GM21447 (cell line): ENCODE data around the gene C2orf92.
A peak's percentile ranks its signal among the peaks of the same experiment; 100 is the strongest.
"Not testable (repeated sequence)": the region's sequence is repeated elsewhere in the genome, so short reads cannot be mapped to it uniquely, and the experiment has no call there.

ENCODE experiments used
- ATAC-seq: cut with Tn5 transposase; IDR thresholded peaks from one replicate; pipeline ENCODE4 v1.9.1; 2021; ENCODE audit not compliant: unreplicated experiment

Gene C2orf92

GRCh38 chr2:97688062-97688827 lies 18.7 kb downstream of the C2orf92 start:
- no peak for ATAC-seq

GRCh38 chr2:97691166-97691565 lies 21.7 kb downstream of the C2orf92 start:
- no peak for ATAC-seq

- no peak for ATAC-seq
Measured at GRCh38 chr2:97693476-97693875, 24.0 kb downstream of the C2orf92 start.

GRCh38 chr2:97695744-97696143 lies 26.2 kb downstream of the C2orf92 start:
- no peak for ATAC-seq

- ATAC-seq: peak; percentile 95
Measured at GRCh38 chr2:97697252-97698235, 28.0 kb downstream of the C2orf92 start.

GRCh38 chr2:97698530-97698929 lies 29.0 kb downstream of the C2orf92 start:
- no peak for ATAC-seq

GRCh38 chr2:97699765-97700444 lies 30.4 kb downstream of the C2orf92 start:
- ATAC-seq: no peak

- no peak for ATAC-seq
Measured at GRCh38 chr2:97701186-97701585, 31.7 kb downstream of the C2orf92 start.

- no peak for ATAC-seq
Measured at GRCh38 chr2:97701851-97702465, 32.4 kb downstream of the C2orf92 start.

- ATAC-seq: no peak
Measured at GRCh38 chr2:97702731-97703470, 33.4 kb downstream of the C2orf92 start.

GRCh38 chr2:97703741-97704140 lies 34.2 kb downstream of the C2orf92 start:
- ATAC-seq: no peak

- no peak for ATAC-seq
Measured at GRCh38 chr2:97704989-97705388, 35.5 kb downstream of the C2orf92 start.

GRCh38 chr2:97706112-97706511 lies 36.6 kb downstream of the C2orf92 start:
- no peak for ATAC-seq

- no peak for ATAC-seq
Measured at GRCh38 chr2:97706708-97707345, 37.3 kb downstream of the C2orf92 start.

GRCh38 chr2:97707362-97708047 lies 38.0 kb downstream of the C2orf92 start:
- ATAC-seq: no peak

- no peak for ATAC-seq
Measured at GRCh38 chr2:97708048-97708380, 38.5 kb downstream of the C2orf92 start.

GRCh38 chr2:97708608-97709007 lies 39.1 kb downstream of the C2orf92 start:
- no peak for ATAC-seq

GRCh38 chr2:97711394-97711711 lies 41.8 kb downstream of the C2orf92 start:
- no peak for ATAC-seq

GRCh38 chr2:97712175-97712574 lies 42.7 kb downstream of the C2orf92 start:
- ATAC-seq: not testable (repeated sequence)
